Smooth muscle cell of bladder (primary cell): ENCODE data around the gene MBD2. TPM values are rescaled to one million over a fixed set of nuclear protein-coding genes. Genes with fewer than 3 reads are reported as not detected.

Experiments
- total RNA-seq: library from RNA; depleted of rRNA; stranded (reverse); fragments of >200 nt; gene quantifications from 2 replicates; pipeline ENCODE4 v1.2.3, GENCODE V29; 2014

MBD2 gene
- 27.4 and 27.6 TPM in 2 replicates for total RNA-seq

DNA sequence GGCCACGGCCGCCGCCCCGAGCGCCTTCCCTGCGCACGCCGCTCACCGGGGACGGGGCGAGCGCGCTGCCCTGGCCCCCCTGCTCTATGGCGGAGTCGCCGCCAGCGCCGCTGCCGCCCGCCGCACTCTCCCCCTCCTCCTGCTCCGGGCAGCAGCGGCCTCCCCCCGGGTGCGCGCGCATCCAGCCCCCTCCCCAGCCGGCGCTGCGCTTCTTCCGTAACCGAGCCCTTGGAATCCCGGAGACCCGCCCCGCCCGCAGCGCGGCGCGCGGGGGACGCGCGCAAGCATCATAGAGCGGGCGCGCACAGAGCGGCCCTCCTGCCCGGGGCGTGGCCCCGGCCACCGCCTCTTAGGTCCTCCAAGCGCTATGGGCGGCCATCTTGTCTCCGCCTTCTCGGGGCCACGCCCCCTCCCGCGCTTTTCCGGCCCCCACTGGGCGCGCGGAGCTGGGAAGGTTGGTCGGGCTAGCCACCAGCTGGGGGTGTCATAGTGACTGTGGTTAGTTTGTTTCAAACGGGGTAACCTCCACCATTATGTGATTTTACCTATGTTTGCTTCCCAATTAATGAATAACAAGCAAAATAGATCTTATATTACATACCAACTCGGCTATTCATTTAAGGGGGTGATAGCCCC, at the start of gene MBD2:
TSS of gene MBD2 (minus strand) at position 291 of the 636 bp plus-strand sequence. CDS start at position 181, 110 bp downstream.

Other genes with a start within 250 kb of the MBD2 start
- gene POLI, start 44.8 kb upstream of the MBD2 start, total RNA-seq = 17.6 and 23.0 TPM in 2 replicates
- not detected in 2 replicates for gene STARD6, start 133.2 kb upstream of the MBD2 start, total RNA-seq
- 1.1 and 1.3 TPM in 2 replicates for gene C18orf54, start 133.2 kb upstream of the MBD2 start, total RNA-seq